Measurements from ENCODE around the gene TLCD1.

DNA sequence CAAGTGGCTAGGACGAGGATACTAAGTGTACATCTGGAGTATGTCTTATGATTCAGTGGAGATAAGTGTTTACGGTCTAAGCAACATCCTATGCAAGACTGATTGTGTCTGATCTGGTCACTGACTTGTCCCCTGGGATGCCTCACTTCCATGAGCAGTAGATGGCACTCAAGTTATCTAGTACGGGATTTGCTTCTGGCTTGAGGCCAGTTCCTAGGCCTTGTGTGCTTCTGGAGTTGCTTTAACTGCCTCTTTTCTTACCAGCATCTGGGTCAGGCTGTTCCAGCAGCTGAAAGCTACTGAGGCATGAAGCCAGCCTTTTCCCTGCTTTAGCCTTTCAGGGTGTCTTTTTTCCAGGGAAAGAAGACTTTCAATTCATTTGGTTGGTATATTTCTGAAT lies 41.1 kb downstream of the TLCD1 start:
- TF ChIP-seq, protein P1, sequence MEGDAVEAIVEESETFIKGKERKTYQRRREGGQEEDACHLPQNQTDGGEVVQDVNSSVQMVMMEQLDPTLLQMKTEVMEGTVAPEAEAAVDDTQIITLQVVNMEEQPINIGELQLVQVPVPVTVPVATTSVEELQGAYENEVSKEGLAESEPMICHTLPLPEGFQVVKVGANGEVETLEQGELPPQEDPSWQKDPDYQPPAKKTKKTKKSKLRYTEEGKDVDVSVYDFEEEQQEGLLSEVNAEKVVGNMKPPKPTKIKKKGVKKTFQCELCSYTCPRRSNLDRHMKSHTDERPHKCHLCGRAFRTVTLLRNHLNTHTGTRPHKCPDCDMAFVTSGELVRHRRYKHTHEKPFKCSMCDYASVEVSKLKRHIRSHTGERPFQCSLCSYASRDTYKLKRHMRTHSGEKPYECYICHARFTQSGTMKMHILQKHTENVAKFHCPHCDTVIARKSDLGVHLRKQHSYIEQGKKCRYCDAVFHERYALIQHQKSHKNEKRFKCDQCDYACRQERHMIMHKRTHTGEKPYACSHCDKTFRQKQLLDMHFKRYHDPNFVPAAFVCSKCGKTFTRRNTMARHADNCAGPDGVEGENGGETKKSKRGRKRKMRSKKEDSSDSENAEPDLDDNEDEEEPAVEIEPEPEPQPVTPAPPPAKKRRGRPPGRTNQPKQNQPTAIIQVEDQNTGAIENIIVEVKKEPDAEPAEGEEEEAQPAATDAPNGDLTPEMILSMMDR (IDR thresholded peaks at IDR 0.05) = no peak
- TF ChIP-seq EZH2 (IDR thresholded peaks at IDR 0.05; ENCODE audit: borderline replicate concordance, insufficient read depth, low read depth, low read length, poor library complexity, severe bottlenecking) = no peak
